ENCODE measurements around the gene RPS27L.

- TF ChIP-seq, protein P1, sequence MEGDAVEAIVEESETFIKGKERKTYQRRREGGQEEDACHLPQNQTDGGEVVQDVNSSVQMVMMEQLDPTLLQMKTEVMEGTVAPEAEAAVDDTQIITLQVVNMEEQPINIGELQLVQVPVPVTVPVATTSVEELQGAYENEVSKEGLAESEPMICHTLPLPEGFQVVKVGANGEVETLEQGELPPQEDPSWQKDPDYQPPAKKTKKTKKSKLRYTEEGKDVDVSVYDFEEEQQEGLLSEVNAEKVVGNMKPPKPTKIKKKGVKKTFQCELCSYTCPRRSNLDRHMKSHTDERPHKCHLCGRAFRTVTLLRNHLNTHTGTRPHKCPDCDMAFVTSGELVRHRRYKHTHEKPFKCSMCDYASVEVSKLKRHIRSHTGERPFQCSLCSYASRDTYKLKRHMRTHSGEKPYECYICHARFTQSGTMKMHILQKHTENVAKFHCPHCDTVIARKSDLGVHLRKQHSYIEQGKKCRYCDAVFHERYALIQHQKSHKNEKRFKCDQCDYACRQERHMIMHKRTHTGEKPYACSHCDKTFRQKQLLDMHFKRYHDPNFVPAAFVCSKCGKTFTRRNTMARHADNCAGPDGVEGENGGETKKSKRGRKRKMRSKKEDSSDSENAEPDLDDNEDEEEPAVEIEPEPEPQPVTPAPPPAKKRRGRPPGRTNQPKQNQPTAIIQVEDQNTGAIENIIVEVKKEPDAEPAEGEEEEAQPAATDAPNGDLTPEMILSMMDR (conservative IDR thresholded peaks at IDR 0.05; ENCODE audit: low read depth, low read length) = no peak
- no peak for TF ChIP-seq EZH2 (IDR thresholded peaks at IDR 0.05; ENCODE audit: borderline replicate concordance, low read depth, low read length, poor library complexity, severe bottlenecking)
Observed at GRCh38 chr15:63190769-63191649, 33.7 kb upstream of the RPS27L start.
